ENCODE measurements around the gene ADORA2B.
"Not testable (repeated sequence)": the region's sequence is repeated elsewhere in the genome, so short reads cannot be mapped to it uniquely, and the experiment has no call there.

- not testable (repeated sequence) for TF ChIP-seq RAD21 (IDR thresholded peaks at IDR 0.05 in 1 of 2, conservative IDR thresholded peaks at IDR 0.05 in 1 of 2; ENCODE audit: low read depth in 2 of 2, low read length in 2 of 2); SP1 (IDR thresholded peaks at IDR 0.05; ENCODE audit: low read depth, low read length); POU5F1 (IDR thresholded peaks at IDR 0.05; ENCODE audit: low read depth, low read length); CTCF (IDR thresholded peaks at IDR 0.05; ENCODE audit: control extremely low read depth in 1 of 3, insufficient read depth in 1 of 3, low read depth in 1 of 3, low read length in 3 of 3); CEBPB (IDR thresholded peaks at IDR 0.05; ENCODE audit: low read depth, low read length); ATF3 (IDR thresholded peaks at IDR 0.05; ENCODE audit: insufficient read depth, low read depth, low read length); NANOG (IDR thresholded peaks at IDR 0.05; ENCODE audit: insufficient read depth, low read depth, low read length, poor library complexity, severe bottlenecking); ZNF274 (IDR thresholded peaks at IDR 0.05; ENCODE audit: borderline replicate concordance, extremely low read depth, low read length)
Measured at GRCh38 chr17:15911701-15912100, 33.2 kb upstream of the ADORA2B start.
